Neuron (in vitro differentiated cells): ENCODE measurements around the gene STT3B.

Experiments used
- H2AFZ ChIP-seq: one replicate; pipeline ENCODE4 v1.6.1; 2013; ENCODE audit warnings: low read depth, mild to moderate bottlenecking, inconsistent platforms, low read length, moderate library complexity
- H3K27me3 ChIP-seq: one replicate; pipeline ENCODE4 v1.6.1; 2013; ENCODE audit warnings: low read length; ENCODE audit not compliant: insufficient read depth
- H3K36me3 ChIP-seq: one replicate; pipeline ENCODE4 v1.6.1; 2013; ENCODE audit warnings: low read length; ENCODE audit not compliant: insufficient read depth
- H3K4me1 ChIP-seq: one replicate; pipeline ENCODE4 v1.6.1; 2013; ENCODE audit warnings: low read length; ENCODE audit not compliant: insufficient read depth
- H3K4me3 ChIP-seq: 2 replicates; pipeline ENCODE4 v1.5.1; 2013; ENCODE audit warnings: mild to moderate bottlenecking, low read length, moderate library complexity
- H3K9me3 ChIP-seq: one replicate; pipeline ENCODE4 v1.6.1; 2013; ENCODE audit warnings: low read length

Gene STT3B

DNA sequence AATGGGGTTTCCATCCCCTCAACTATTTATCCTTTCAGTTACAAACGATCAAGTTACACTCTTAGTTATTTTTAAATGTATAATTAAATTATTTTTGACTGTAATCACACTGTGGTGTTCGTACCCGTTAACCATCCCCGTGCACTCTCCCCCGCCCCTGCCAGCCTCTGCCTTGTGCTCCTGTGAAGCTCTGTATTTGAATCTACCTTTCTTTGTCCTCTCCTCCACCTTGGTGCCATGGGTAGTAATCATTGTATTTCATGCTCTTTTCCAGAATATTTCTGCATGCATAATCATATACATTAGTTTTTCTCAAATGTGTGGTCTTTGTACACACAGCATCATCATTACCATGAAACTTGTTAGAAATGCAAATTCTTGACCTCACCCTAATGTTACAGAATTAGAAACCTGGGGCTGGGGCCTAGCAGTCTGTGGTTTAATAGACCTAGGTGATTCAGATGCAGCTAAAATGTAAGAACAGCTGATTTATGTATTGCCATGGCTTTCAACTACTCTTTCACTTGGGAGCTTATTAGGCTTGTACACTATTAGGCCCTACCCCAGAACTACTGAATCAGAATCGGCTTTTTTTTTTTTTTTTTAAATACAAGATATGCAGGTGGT, 91.5 kb downstream of the STT3B start:
- H3K9me3 ChIP-seq: no peaks in the 10 kb centered on the region
- H3K36me3 ChIP-seq: peaks cover 69% of the 10 kb centered on the region
- H3K27me3 ChIP-seq: no peaks in the 10 kb centered on the region
- H2AFZ ChIP-seq: no peak overlapping the region
- H3K4me1 ChIP-seq: no peaks in the 10 kb centered on the region
- H3K4me3 ChIP-seq: no peak overlapping the region

DNA sequence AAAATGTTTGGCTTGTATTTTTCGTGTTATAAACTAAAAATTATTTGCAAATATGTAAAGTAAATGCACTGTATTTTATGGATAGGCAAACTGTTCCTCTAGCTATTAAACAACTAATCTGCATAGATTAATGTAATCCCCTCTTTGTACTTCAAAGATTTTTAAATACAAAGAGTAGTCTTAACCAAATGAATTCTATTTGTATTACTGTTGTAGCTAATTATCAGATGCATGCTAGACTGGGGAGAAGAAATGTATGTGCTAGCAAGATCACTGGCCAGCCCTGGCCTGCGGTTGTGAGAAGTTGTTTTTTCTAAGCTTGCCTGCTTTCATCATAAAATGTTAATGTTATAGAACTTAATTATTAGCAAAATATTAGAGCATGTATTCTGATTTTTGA, 92.6 kb downstream of the STT3B start:
- peaks cover 71% of the 10 kb centered on the region for H3K36me3 ChIP-seq
- no peaks in the 10 kb centered on the region for H3K9me3 ChIP-seq
- H2AFZ ChIP-seq: no peak overlapping the region
- no peaks in the 10 kb centered on the region for H3K4me1 ChIP-seq
- no peaks in the 10 kb centered on the region for H3K27me3 ChIP-seq
- H3K4me3 ChIP-seq: no peak overlapping the region

DNA sequence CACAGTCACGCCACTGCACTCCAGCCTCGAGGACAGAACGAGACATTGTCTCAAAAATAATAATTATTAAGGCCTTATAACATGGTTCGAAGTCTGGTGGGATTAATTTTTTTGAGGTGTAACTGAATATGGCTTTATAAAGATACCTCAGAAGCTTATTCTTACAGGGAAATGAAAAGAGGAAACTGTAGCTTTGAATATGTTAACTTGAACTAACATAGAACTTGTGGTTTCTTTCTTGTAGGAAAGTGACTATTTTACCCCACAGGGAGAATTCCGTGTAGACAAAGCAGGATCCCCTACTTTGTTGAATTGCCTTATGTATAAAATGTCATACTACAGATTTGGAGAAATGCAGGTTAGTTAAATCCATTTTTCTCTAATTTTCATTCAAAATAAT, 96.3 kb downstream of the STT3B start:
- H3K36me3 ChIP-seq: peaks cover 68% of the 10 kb centered on the region
- H3K4me3 ChIP-seq: no peak overlapping the region
- no peaks in the 10 kb centered on the region for H3K27me3 ChIP-seq
- H3K9me3 ChIP-seq: no peaks in the 10 kb centered on the region
- H3K4me1 ChIP-seq: no peaks in the 10 kb centered on the region
- H2AFZ ChIP-seq: no peak overlapping the region

DNA sequence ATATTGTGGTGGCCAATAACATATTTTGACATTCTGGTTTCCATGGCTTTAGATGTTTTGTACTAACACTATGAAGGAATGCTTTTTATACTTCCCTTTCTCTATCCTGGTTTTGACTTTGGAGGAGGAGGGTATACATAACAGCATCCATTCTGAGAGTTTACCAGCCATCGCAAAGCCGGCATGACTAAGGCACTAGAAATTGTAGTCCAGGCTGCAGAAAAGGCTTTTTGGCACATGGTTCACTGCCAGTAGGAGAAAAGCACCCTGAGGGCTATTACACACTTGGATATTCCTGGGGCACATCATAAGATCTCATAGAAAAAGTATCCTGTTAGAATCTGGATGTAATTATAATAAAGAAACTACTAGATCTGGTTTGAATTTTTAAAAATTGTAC, 101.8 kb downstream of the STT3B start:
- peaks cover 38% of the 10 kb centered on the region for H3K36me3 ChIP-seq
- no peak overlapping the region for H2AFZ ChIP-seq
- H3K4me3 ChIP-seq: no peak overlapping the region
- H3K9me3 ChIP-seq: no peaks in the 10 kb centered on the region
- no peaks in the 10 kb centered on the region for H3K27me3 ChIP-seq
- H3K4me1 ChIP-seq: no peaks in the 10 kb centered on the region

DNA sequence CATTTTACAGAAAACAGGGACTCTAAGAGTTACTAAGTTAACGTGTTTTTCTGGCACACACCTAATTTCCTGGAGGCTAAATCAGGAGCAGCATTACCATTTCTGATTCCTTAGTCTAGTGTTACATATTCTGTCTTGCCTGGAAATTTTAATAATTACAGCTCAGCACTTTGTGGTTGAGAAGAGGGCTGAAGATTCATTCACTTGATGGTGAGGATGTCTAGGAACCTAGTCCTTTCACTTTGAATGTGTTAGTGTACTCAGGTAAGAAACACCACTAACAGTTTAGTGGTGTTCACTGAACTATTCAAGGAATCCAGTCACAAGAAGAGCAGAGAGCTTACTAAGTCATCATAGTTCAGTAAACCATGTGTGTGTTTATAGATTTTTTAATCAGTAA, 102.8 kb downstream of the STT3B start:
- H3K36me3 ChIP-seq: peaks cover 29% of the 10 kb centered on the region
- no peak overlapping the region for H2AFZ ChIP-seq
- no peak overlapping the region for H3K4me3 ChIP-seq
- no peaks in the 10 kb centered on the region for H3K4me1 ChIP-seq
- H3K9me3 ChIP-seq: no peaks in the 10 kb centered on the region
- no peaks in the 10 kb centered on the region for H3K27me3 ChIP-seq

DNA sequence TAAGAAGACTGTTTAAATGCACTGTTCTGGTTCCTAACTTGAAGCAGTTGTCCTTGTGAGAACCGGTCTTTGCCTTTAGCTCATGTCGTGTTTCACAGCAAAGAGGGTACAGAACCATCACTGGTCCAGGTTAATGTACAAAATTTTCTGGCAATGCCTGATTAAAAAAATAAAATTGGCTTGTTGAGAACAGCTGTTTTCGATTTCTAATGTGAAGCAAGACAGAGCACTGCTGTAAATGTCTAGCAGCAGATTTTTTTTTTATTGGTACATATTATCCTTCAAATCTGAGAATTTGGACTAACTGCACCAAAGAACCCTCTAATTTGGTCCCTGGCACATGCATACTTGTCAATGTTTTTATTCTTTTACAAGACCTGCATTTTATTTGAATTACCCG, 103.3 kb downstream of the STT3B start:
- no peaks in the 10 kb centered on the region for H3K9me3 ChIP-seq
- peaks cover 26% of the 10 kb centered on the region for H3K36me3 ChIP-seq
- no peak overlapping the region for H3K4me3 ChIP-seq
- no peaks in the 10 kb centered on the region for H3K4me1 ChIP-seq
- H3K27me3 ChIP-seq: no peaks in the 10 kb centered on the region
- H2AFZ ChIP-seq: no peak overlapping the region

DNA sequence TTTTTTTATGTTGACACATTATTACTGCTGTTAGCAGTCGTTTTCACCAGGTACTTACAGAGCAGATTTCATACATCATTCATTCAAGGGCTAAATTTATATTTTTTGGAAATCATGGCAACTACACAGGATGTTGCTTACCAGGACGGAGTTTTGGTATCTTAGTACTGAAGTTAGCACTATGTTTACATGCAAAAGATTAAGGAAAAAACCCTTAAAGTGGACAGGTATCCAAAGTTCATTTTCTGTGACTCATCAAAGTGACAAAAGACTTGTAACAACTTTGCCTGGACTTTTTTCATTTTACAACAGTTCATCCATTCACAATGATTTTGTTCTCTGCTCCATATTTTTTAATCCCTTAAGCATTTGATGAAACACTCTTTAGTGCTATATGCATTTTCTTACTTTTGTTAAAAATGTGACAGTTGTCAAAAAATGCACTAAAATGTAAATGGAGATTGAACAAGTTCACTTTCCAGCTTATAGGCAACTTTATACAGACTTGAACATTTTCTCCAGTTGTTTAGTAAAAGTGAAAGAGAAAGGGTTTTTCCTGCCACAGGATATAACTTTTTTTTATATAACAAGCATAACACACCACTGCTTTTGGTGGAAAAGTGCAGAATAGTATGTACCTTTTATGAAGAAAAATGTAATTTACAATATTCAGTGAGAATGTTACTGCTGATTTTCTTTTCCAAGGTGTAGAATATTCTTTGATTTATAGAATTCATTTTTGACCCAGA, 104.1 kb downstream of the STT3B start:
- Histone ChIP-seq H3K9me3 (no peaks in the 10 kb centered on the region), H3K4me1 (no peaks in the 10 kb centered on the region), H3K36me3 (peaks cover 19% of the 10 kb centered on the region), H3K27me3 (no peaks in the 10 kb centered on the region), H2AFZ (no peak overlapping the region), H3K4me3 (no peak overlapping the region)

DNA sequence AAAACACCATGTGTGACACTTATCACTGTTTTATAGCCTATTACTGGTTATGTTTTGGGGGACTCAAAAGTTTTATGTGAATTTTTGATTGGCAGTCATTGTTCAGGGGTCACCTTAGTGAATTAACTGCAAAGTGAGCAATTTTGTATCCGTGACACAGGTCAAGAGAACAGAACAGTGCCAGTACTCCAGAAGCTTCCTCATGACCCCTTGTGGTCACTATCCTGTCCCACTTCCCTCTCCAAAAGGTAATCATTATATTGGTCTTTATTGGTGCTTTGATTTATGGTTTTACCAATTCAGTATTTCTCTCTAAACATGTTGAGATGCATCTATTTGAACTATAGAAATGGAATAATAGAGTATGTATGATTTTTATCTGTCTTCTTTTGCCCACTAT, 107.1 kb downstream of the STT3B start:
- Histone ChIP-seq H3K36me3 (peaks cover 10% of the 10 kb centered on the region), H2AFZ (no peak overlapping the region), H3K9me3 (no peaks in the 10 kb centered on the region), H3K4me1 (no peaks in the 10 kb centered on the region), H3K4me3 (no peak overlapping the region), H3K27me3 (no peaks in the 10 kb centered on the region)

DNA sequence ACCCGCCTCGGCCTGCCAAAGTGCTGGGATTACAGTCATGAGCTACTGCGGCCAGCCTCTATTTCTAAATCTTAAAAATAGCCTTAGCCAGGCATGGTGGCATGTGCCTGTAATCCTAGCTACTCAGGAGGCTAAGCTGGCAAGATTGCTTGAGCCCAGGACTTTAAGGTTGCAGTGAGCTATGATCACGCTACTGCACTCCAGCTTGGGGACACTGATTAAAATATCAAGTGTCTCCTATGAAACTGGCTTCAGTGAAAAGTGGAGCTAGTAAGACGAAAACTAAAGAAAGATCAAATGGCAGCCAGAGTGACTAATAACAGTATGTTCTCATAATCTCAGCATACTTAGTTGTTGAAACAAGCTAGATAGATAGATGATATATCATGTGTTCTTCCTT, 112.5 kb downstream of the STT3B start:
- H2AFZ ChIP-seq: no peak overlapping the region
- H3K36me3 ChIP-seq: peaks cover 12% of the 10 kb centered on the region
- peaks cover 21% of the 10 kb centered on the region for H3K9me3 ChIP-seq
- no peaks in the 10 kb centered on the region for H3K4me1 ChIP-seq
- H3K4me3 ChIP-seq: no peak overlapping the region
- H3K27me3 ChIP-seq: no peaks in the 10 kb centered on the region

DNA sequence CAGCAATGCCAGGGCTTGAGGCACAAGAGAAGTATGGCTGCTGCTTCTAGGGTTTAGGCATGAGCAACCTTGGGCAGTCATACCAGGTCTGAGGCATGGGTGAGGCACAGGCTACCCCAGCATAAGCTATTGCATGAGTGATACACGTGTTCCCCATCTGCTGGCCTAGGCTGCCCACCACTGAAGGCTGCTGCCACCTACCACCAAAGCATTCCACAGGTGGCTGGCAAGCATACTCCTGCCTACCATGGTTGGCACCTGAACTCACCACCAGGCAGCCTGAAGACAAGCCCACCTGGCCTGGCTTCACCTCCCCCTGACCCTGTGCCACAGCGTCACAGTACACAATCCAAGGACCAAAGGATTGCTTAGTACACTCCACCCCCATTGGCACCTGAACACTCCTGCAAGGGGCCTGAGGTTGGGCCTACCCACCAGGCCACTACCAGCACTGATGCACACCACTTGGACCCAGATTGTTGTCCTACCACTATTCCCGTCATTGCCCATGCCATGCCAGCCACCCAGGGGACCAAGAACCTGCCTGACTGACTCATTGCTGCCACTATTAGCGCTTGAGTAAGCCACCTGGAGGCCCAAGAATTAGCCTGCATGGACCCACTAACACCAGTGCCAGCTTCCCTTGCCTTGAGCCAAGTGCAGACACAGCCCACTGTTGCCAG, 115.7 kb downstream of the STT3B start:
- Histone ChIP-seq H2AFZ (no peak overlapping the region), H3K4me1 (no peaks in the 10 kb centered on the region), H3K27me3 (no peaks in the 10 kb centered on the region), H3K9me3 (peaks cover 25% of the 10 kb centered on the region), H3K36me3 (peaks cover 12% of the 10 kb centered on the region), H3K4me3 (no peak overlapping the region)

DNA sequence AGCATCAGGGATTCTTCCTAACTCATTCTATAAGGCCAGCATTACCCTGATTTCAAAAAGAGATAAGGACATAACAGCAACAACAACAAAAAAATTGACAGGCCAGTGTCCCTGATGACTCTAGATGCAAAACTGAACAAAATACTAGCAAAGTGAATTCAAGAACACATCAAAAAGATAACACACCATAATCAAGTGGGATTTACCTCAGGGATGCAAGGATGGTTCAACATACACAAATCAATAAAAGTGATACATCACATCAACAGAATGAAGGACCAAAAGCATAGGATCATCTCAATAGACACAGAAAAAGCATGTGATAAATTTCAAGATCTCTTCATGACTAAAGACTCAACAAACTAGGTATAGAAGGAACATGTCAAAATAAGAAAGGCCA, 119.6 kb downstream of the STT3B start:
- no peak overlapping the region for H3K4me3 ChIP-seq
- H3K4me1 ChIP-seq: no peaks in the 10 kb centered on the region
- peaks cover 21% of the 10 kb centered on the region for H3K9me3 ChIP-seq
- H3K36me3 ChIP-seq: peaks cover 5% of the 10 kb centered on the region
- H3K27me3 ChIP-seq: no peaks in the 10 kb centered on the region
- H2AFZ ChIP-seq: no peak overlapping the region

DNA sequence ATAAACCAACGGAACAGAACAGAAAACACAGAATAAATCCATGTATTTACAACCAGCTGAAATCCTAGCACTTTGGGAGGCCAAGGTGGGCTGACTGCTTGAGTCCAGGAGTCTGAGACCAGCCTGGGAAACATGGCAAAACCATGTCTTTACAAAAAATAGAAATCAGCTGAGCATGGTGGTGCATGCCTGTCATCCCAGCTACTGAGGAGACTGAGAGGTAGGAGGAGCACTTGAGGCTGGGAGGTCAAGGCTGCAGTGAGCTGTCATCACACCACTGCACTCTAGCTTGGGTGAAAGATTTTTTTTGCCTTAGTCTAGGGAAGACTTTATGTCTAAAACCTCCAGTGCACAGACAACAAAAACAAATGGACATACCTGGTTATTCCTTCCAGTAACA, 120.7 kb downstream of the STT3B start:
- no peaks in the 10 kb centered on the region for H3K36me3 ChIP-seq
- no peaks in the 10 kb centered on the region for H3K4me1 ChIP-seq
- H3K27me3 ChIP-seq: no peaks in the 10 kb centered on the region
- H2AFZ ChIP-seq: no peak overlapping the region
- H3K4me3 ChIP-seq: no peak overlapping the region
- peaks cover 13% of the 10 kb centered on the region for H3K9me3 ChIP-seq

DNA sequence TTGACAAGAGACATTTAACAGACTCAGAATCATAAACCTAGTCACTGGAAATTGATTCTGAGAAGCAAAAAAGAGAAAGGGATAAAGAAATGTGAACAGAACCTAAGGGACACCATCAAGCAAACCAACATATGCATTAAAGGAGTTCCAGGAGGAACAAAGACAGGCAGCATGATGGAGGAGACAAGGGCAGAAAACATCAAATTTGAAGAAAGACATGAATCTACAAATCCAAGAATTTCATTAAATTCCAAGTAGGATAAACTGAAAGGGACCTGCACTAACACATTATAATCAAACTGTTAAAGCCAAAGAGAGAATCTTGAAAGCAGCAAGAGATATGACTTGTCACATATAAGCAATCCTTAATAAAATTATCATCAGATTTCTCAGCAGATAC, 122.3 kb downstream of the STT3B start:
- Histone ChIP-seq H3K36me3 (no peaks in the 10 kb centered on the region), H3K4me1 (no peaks in the 10 kb centered on the region), H3K9me3 (peaks cover 7% of the 10 kb centered on the region), H3K4me3 (no peak overlapping the region), H2AFZ (no peak overlapping the region), H3K27me3 (no peaks in the 10 kb centered on the region)
